ENCODE data around the gene CTNNA1.

GRCh38 chr5:138969323-138970002, 216.2 kb downstream of the CTNNA1 start:
- TF ChIP-seq POLR2A (IDR thresholded peaks at IDR 0.05) (no peak), CTCF (IDR thresholded peaks at IDR 0.05) (no peak)

Data from adrenal gland (tissue), 5 donors.